ELF-1 (cell line): Measurements from ENCODE around the gene FGB.
"Not testable (repeated sequence)": the region's sequence is repeated elsewhere in the genome, so short reads cannot be mapped to it uniquely, and the experiment has no call there.

Source experiments
- DNase-seq: peaks from one replicate; pipeline ENCODE4 v3.0.0-alpha.2; 2016; ENCODE audit warnings: low read depth, low spot score

The FGB gene

GRCh38 chr4:154565704-154566103, 2.9 kb downstream of the FGB start:
- DNase-seq = no peak

GRCh38 chr4:154566639-154567204, 3.9 kb downstream of the FGB start:
- no peak for DNase-seq

GRCh38 chr4:154569028-154569427, 6.2 kb downstream of the FGB start:
- no peak for DNase-seq

GRCh38 chr4:154569584-154569983, 6.8 kb downstream of the FGB start:
- no peak for DNase-seq

GRCh38 chr4:154573190-154573870, 10.5 kb downstream of the FGB start:
- no peak for DNase-seq

GRCh38 chr4:154574311-154574710, 11.5 kb downstream of the FGB start:
- DNase-seq = no peak

GRCh38 chr4:154577324-154577723, 14.5 kb downstream of the FGB start:
- DNase-seq = no peak

- no peak for DNase-seq
Observed at GRCh38 chr4:154578919-154579318, 16.1 kb downstream of the FGB start.

- no peak for DNase-seq
Observed at GRCh38 chr4:154579927-154580326, 17.1 kb downstream of the FGB start.

GRCh38 chr4:154582723-154583122, 19.9 kb downstream of the FGB start:
- DNase-seq = no peak

- DNase-seq = no peak
Observed at GRCh38 chr4:154583230-154583629, 20.4 kb downstream of the FGB start.

GRCh38 chr4:154583677-154584076, 20.9 kb downstream of the FGB start:
- no peak for DNase-seq

- no peak for DNase-seq
Observed at GRCh38 chr4:154584259-154584658, 21.4 kb downstream of the FGB start.

GRCh38 chr4:154585369-154586018, 22.7 kb downstream of the FGB start:
- DNase-seq = no peak

GRCh38 chr4:154586296-154587033, 23.7 kb downstream of the FGB start:
- DNase-seq = no peak

- DNase-seq = no peak
Observed at GRCh38 chr4:154588198-154588597, 25.4 kb downstream of the FGB start.

- no peak for DNase-seq
Observed at GRCh38 chr4:154589296-154590197, 26.7 kb downstream of the FGB start.

GRCh38 chr4:154590329-154591006, 27.7 kb downstream of the FGB start, which contains the start of gene FGA:
Gene FGA (minus strand): TSS chr4:154590742. CDS start chr4:154590687, 55 bp downstream.
- DNase-seq = no peak

- no peak for DNase-seq
Observed at GRCh38 chr4:154591890-154592289, 29.1 kb downstream of the FGB start.

- no peak for DNase-seq
Observed at GRCh38 chr4:154593868-154594267, 31.1 kb downstream of the FGB start.

GRCh38 chr4:154594343-154594742, 31.5 kb downstream of the FGB start:
- DNase-seq = not testable (repeated sequence)
